ENCODE results near the gene RWDD4.
"Not testable (repeated sequence)": the region's sequence is repeated elsewhere in the genome, so short reads cannot be mapped to it uniquely, and the experiment has no call there.

Gene RWDD4

GRCh38 chr4:183635321-183635720 is 23.7 kb downstream of the RWDD4 start:
- no peak for DNase-seq

- DNase-seq = peak; percentile 1
Measured at GRCh38 chr4:183633476-183634400, 25.2 kb downstream of the RWDD4 start.

- DNase-seq = no peak
Measured at GRCh38 chr4:183632689-183633088, 26.3 kb downstream of the RWDD4 start.

- DNase-seq = no peak
Measured at GRCh38 chr4:183631577-183632198, 27.3 kb downstream of the RWDD4 start.

GRCh38 chr4:183627979-183628588 is 30.9 kb downstream of the RWDD4 start:
- no peak for DNase-seq

GRCh38 chr4:183627286-183627685 is 31.7 kb downstream of the RWDD4 start:
- DNase-seq = not testable (repeated sequence)

GRCh38 chr4:183626168-183626567 is 32.8 kb downstream of the RWDD4 start:
- DNase-seq = no peak

GRCh38 chr4:183624548-183624947 is 34.4 kb downstream of the RWDD4 start:
- DNase-seq = no peak

- no peak for DNase-seq
Measured at GRCh38 chr4:183621875-183622274, 37.1 kb downstream of the RWDD4 start.

- DNase-seq = no peak
Measured at GRCh38 chr4:183620421-183620820, 38.6 kb downstream of the RWDD4 start.

GRCh38 chr4:183618681-183619080 is 40.3 kb downstream of the RWDD4 start:
- peak; percentile 23 for DNase-seq

GRCh38 chr4:183617075-183617474 is 41.9 kb downstream of the RWDD4 start:
- DNase-seq = no peak

GRCh38 chr4:183612329-183613250 is 46.4 kb downstream of the RWDD4 start:
- DNase-seq = no peak

GRCh38 chr4:183611210-183611830 is 47.7 kb downstream of the RWDD4 start:
- DNase-seq = no peak

- no peak for DNase-seq
Measured at GRCh38 chr4:183610613-183611012, 48.4 kb downstream of the RWDD4 start.

GRCh38 chr4:183610033-183610432 is 49.0 kb downstream of the RWDD4 start:
- DNase-seq = no peak

GRCh38 chr4:183609151-183609550 is 49.8 kb downstream of the RWDD4 start:
- DNase-seq = no peak

- no peak for DNase-seq
Measured at GRCh38 chr4:183607894-183608293, 51.1 kb downstream of the RWDD4 start.

- peak; percentile 29 for DNase-seq
Measured at GRCh38 chr4:183602557-183603027, 56.4 kb downstream of the RWDD4 start.

- DNase-seq = no peak
Measured at GRCh38 chr4:183601381-183601780, 57.6 kb downstream of the RWDD4 start.

- no peak for DNase-seq
Measured at GRCh38 chr4:183600189-183600685, 58.7 kb downstream of the RWDD4 start.

GRCh38 chr4:183599690-183600089 is 59.3 kb downstream of the RWDD4 start:
- DNase-seq = peak; percentile 13

Measured in kidney glomerular epithelial cell (primary cell).